HUDEP-2 (cell line): ENCODE results near the gene DNAJB12.
"Not testable (repeated sequence)": the region's sequence is repeated elsewhere in the genome, so short reads cannot be mapped to it uniquely, and the experiment has no call there.

Source experiments
- DNase-seq, 76 experiments: peaks; one replicate each; lab custom pipeline; 2025; ENCODE audit not compliant: unreplicated experiment in 76 of 76; lab: John Stamatoyannopoulos, UW

The DNAJB12 gene

DNA sequence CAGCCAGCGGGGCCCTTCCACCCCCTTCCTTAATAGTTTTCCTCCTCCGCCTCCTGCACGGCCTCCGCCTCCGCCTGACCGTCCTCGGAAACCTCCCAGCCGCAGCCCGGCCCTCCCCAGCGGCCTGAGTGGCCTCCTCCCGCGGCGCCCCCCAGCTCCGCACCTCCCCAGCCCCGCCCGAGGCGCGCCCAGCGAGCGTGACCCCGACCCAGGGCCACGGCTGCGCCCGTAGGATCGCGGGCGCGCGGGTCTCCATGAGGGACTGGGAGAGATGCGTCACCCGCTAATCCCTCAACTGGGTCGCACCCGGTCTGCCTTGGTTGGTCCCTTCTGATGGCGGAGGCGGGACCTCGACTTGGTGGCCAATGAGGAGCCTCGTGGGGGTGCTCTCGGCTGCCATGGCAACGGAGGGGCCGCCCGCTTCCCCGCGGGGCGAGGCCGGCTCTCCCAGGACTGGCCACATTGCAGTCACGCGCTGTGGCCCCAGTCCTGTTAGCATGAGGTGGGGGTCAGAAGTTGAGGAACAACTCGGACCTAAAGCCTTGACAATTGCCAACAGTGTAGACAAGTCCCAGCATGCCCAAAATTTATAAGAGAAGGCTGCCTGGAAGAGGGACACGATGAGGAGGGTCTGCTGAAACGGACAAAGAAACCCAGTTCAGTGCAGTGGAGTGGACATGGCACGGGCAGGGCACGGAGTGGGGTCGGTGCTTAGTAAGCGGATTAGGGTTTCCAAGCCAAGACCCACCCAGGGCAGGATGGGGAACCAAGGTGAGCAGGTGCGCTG is 56.7 kb downstream of the DNAJB12 start:
- peak in 75 of 76 experiments; percentile 56 to 98 (median 96) for DNase-seq

- DNase-seq: peak in 73 of 76 experiments; percentile 27 to 93 (median 76)
Measured at GRCh38 chr10:72297281-72297804, 57.4 kb downstream of the DNAJB12 start.

- DNase-seq: not testable (repeated sequence)
Measured at GRCh38 chr10:72296829-72297280, 57.9 kb downstream of the DNAJB12 start.

GRCh38 chr10:72295330-72295910 is 59.3 kb downstream of the DNAJB12 start:
- no peak for DNase-seq

- DNase-seq: no peak
Measured at GRCh38 chr10:72292223-72292691, 62.5 kb downstream of the DNAJB12 start.

DNA sequence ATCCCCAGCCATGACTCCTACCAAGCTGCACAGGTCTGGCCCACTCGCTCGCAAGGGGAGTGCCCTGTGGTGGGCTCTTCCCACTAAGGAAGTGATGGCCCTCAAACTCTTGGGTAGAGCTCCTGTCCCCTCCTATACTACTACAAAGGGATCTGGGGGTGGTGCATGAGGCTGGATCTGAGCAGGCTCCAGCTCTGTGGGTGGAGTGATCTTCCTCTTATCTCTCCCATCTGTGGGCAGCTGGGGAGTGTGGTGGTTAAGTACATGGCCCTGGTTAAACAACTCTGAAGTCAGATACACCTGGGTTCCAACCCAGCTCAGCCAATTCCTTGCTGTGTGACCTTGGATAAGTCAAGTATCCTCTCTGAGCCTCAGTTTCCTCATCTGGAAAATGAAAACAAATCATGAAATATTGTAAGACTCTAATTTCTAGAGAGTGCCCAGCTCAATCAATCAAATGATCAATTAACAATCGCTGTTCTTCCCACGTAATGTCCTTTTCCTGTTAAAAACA is 63.6 kb downstream of the DNAJB12 start:
- DNase-seq: peak in 71 of 76 experiments; percentile 18 to 86 (median 62)

DNA sequence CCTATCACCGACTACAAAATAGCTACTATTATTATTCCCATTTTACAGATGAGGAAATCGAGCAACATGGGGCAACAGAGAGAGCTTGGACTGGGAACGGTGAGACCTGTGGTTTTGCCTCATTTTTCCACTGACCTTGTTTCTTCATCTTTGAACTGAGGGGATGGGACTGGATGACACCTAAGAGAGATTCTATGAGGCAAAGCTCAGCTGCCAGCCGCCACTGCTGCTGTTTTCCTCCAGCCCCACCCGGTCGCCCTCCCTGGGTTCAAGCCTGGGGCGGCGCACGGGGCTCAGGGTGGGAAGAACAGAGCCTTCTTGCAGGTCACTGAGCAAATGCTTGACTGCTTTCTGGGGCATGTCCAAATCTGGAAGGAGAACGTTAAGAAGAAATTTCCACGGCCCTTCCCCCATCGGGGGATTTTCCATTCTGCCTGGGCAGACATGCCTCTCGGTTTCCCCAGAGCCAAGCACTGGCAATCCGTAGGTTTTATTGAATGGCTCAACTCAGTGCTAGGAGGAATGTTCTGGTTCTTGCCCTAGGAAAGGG is 68.7 kb downstream of the DNAJB12 start:
- DNase-seq: no peak

- DNase-seq: no peak
Measured at GRCh38 chr10:72283131-72283530, 71.6 kb downstream of the DNAJB12 start.
